SK-N-SH treated with all-trans-retinoic acid at 6 μM for 48 hours (cell line): Measurements from ENCODE around the gene AKR1D1.

Source experiments
- ATAC-seq: fragments of 200-7000 bp; cut with Tn5 transposase; 3 replicates; pipeline ENCODE4 v1.9.1; 2020; ENCODE audit warnings: mild to moderate bottlenecking, moderate library complexity
- BACH2 ChIP-seq: fragments of 250-450 bp; sonication (Bioruptor Pico); IDR thresholded peaks from 2 replicates; pipeline ENCODE4 v1.9.0; 2021; ENCODE audit warnings: mild to moderate bottlenecking, borderline replicate concordance
- CREB5 ChIP-seq: fragments of 250-450 bp; sonication (Bioruptor Pico); IDR thresholded peaks from 2 replicates; pipeline ENCODE4 v1.5.1; 2020; ENCODE audit warnings: low read depth, mild to moderate bottlenecking, moderate library complexity
- CSDC2 ChIP-seq: fragments of 250-450 bp; sonication (Bioruptor Pico); IDR thresholded peaks from 2 replicates; pipeline ENCODE4 v1.5.0; 2020; ENCODE audit warnings: mild to moderate bottlenecking, moderate library complexity
- CSRNP3 ChIP-seq: fragments of 250-450 bp; sonication (Bioruptor Pico); IDR thresholded peaks from 2 replicates; pipeline ENCODE4 v1.5.1; 2021; ENCODE audit warnings: mild to moderate bottlenecking, moderate library complexity
- GLIS3 ChIP-seq: fragments of 250-450 bp; sonication (Bioruptor Pico); IDR thresholded peaks from 2 replicates; pipeline ENCODE4 v1.5.0; 2020; ENCODE audit warnings: mild to moderate bottlenecking, moderate library complexity
- OSR1 ChIP-seq: fragments of 250-450 bp; sonication (Bioruptor Pico); IDR thresholded peaks from 2 replicates; pipeline ENCODE4 v1.8.0; 2022; ENCODE audit warnings: moderate library complexity, mild to moderate bottlenecking, inconsistent platforms
- POU6F1 ChIP-seq: fragments of 250-450 bp; sonication (Bioruptor Pico); IDR thresholded peaks from 2 replicates; pipeline ENCODE4 v1.8.0; 2021; ENCODE audit warnings: low read depth, mild to moderate bottlenecking, moderate library complexity, borderline replicate concordance
- PPARA ChIP-seq: fragments of 250-450 bp; sonication (Bioruptor Pico); IDR thresholded peaks from 2 replicates; pipeline ENCODE4 v1.5.0; 2020; ENCODE audit warnings: mild to moderate bottlenecking, borderline replicate concordance
- RARB ChIP-seq: fragments of 250-450 bp; sonication (Bioruptor Pico); IDR thresholded peaks from 2 replicates; pipeline ENCODE4 v1.8.0; 2021; ENCODE audit warnings: mild to moderate bottlenecking, moderate library complexity
- SNAI2 ChIP-seq: fragments of 250-450 bp; sonication (Bioruptor Pico); IDR thresholded peaks from 2 replicates; pipeline ENCODE4 v1.5.0; 2020; ENCODE audit warnings: mild to moderate bottlenecking, moderate library complexity
- TCF4 ChIP-seq: fragments of 250-450 bp; sonication (Bioruptor Pico); IDR thresholded peaks from 2 replicates; pipeline ENCODE4 v1.8.0; 2021; ENCODE audit warnings: mild to moderate bottlenecking, moderate library complexity, borderline replicate concordance
- TSHZ2 ChIP-seq: fragments of 250-450 bp; sonication (Bioruptor Pico); IDR thresholded peaks from 2 replicates; pipeline ENCODE4 v1.5.0; 2020; ENCODE audit warnings: mild to moderate bottlenecking, moderate library complexity
- ZC3H10 ChIP-seq: fragments of 250-450 bp; sonication (Bioruptor Pico); IDR thresholded peaks from 2 replicates; pipeline ENCODE4 v1.5.1; 2021; ENCODE audit warnings: mild to moderate bottlenecking, moderate library complexity
- ZFP3 ChIP-seq: fragments of 250-450 bp; sonication (Bioruptor Pico); IDR thresholded peaks from 2 replicates; pipeline ENCODE4 v1.5.0; 2020; ENCODE audit warnings: mild to moderate bottlenecking, moderate library complexity
- ZFP30 ChIP-seq: fragments of 450-650 bp; formaldehyde crosslinking; IDR thresholded peaks from 2 replicates; pipeline ENCODE4 v1.5.0; 2022; ENCODE audit warnings: mild to moderate bottlenecking, moderate library complexity
- ZNF565 ChIP-seq: fragments of 450-650 bp; formaldehyde crosslinking; conservative IDR thresholded peaks from 2 replicates; pipeline ENCODE4 v1.5.0; 2020; ENCODE audit warnings: low read depth, mild to moderate bottlenecking, moderate library complexity
- ZNF70 ChIP-seq: fragments of 450-650 bp; formaldehyde crosslinking; IDR thresholded peaks from 2 replicates; pipeline ENCODE4 v1.5.0; 2020; ENCODE audit warnings: mild to moderate bottlenecking, moderate library complexity
- ZNF8 ChIP-seq: fragments of 450-650 bp; formaldehyde crosslinking; IDR thresholded peaks from 2 replicates; pipeline ENCODE4 v1.5.0; 2020; ENCODE audit warnings: mild to moderate bottlenecking, moderate library complexity

The AKR1D1 gene

GRCh38 chr7:138067774-138068173 is 8.5 kb upstream of the AKR1D1 start:
- ATAC-seq = no peak

GRCh38 chr7:138070908-138071307 is 5.4 kb upstream of the AKR1D1 start:
- TF ChIP-seq PPARA (no peak), RARB (CRISPR knock-in tag) (no peak), TSHZ2 (CRISPR knock-in tag) (no peak), TCF4 (CRISPR knock-in tag) (no peak), BACH2 (CRISPR knock-in tag) (no peak), CSDC2 (CRISPR knock-in tag) (no peak), ZFP30 (no peak), ZNF8 (CRISPR knock-in tag) (no peak), ZNF565 (no peak), GLIS3 (CRISPR knock-in tag) (no peak), CREB5 (no peak)
- no peak for ATAC-seq

More at GRCh38 chr7:138067774-138068173, 8.5 kb upstream of the AKR1D1 start:
- no peak for TF ChIP-seq POU6F1 (CRISPR knock-in tag)
- TF ChIP-seq ZC3H10 (CRISPR knock-in tag) = no peak
- TF ChIP-seq CSRNP3 (CRISPR knock-in tag) = no peak
- TF ChIP-seq SNAI2 (CRISPR knock-in tag) = no peak
- no peak for TF ChIP-seq CREB5
- no peak for TF ChIP-seq CSDC2 (CRISPR knock-in tag)
- no peak for TF ChIP-seq RARB (CRISPR knock-in tag)
- no peak for TF ChIP-seq ZNF70 (CRISPR knock-in tag)
- no peak for TF ChIP-seq TSHZ2 (CRISPR knock-in tag)

- no peak for TF ChIP-seq ZFP30
- TF ChIP-seq TSHZ2 (CRISPR knock-in tag) = no peak
- TF ChIP-seq RARB (CRISPR knock-in tag) = no peak
- TF ChIP-seq PPARA = no peak
- TF ChIP-seq BACH2 (CRISPR knock-in tag) = no peak
- no peak for TF ChIP-seq OSR1
- TF ChIP-seq SNAI2 (CRISPR knock-in tag) = no peak
- no peak for TF ChIP-seq ZFP3 (CRISPR knock-in tag)
- TF ChIP-seq GLIS3 (CRISPR knock-in tag) = no peak
- no peak for TF ChIP-seq CREB5
- ATAC-seq = no peak
Observed at GRCh38 chr7:138072726-138073125, 3.5 kb upstream of the AKR1D1 start.
